K562 (cell line): ENCODE measurements around the gene GALT. TPM values are rescaled to one million over a fixed set of nuclear protein-coding genes. Genes with fewer than 3 reads are reported as not detected.

Source experiments
- AFF4 ChIP-seq: sonication (generic); formaldehyde crosslinking; IDR thresholded peaks from 2 replicates; pipeline ENCODE4 v1.8.0; 2023; ENCODE audit warnings: mild to moderate bottlenecking, missing genetic modification reagents
- CBFA2T2 ChIP-seq: fragments of 450-650 bp; conservative IDR thresholded peaks from 2 replicates; pipeline ENCODE4 v1.6.1; 2017; ENCODE audit warnings: mild to moderate bottlenecking
- CBX1 ChIP-seq: sonication (generic); IDR thresholded peaks from 2 replicates; pipeline ENCODE4 v1.6.1; 2016; ENCODE audit warnings: antibody characterized with exemption, low read depth, mild to moderate bottlenecking
- ETS1 ChIP-seq: conservative IDR thresholded peaks from 2 replicates; pipeline ENCODE4 v1.6.1; 2011; ENCODE audit warnings: low read depth, mild to moderate bottlenecking, low read length; ENCODE audit not compliant: control insufficient read depth
- MAFG ChIP-seq: fragments of 450-650 bp; conservative IDR thresholded peaks from 2 replicates; pipeline ENCODE4 v1.6.1; 2016; ENCODE audit warnings: missing genetic modification characterization, missing compliant biosample characterization
- MXD1 ChIP-seq: fragments of 250-450 bp; sonication (Bioruptor Pico); IDR thresholded peaks from 2 replicates; pipeline ENCODE4 v1.8.0; 2021; ENCODE audit warnings: borderline replicate concordance, mild to moderate bottlenecking, moderate library complexity; ENCODE audit not compliant: poor library complexity, severe bottlenecking
- NBN ChIP-seq: fragments of 450-650 bp; IDR thresholded peaks from 2 replicates; pipeline ENCODE4 v1.6.1; 2016; ENCODE audit warnings: low read depth, mild to moderate bottlenecking
- NFIC ChIP-seq: fragments of 450-650 bp; IDR thresholded peaks from 2 replicates; pipeline ENCODE4 v1.6.1; 2017; ENCODE audit warnings: mild to moderate bottlenecking, inconsistent platforms
- NUFIP1 ChIP-seq: fragments of 450-650 bp; IDR thresholded peaks from 2 replicates; pipeline ENCODE4 v1.6.1; 2018; ENCODE audit not compliant: partially characterized antibody
- PHB ChIP-seq: fragments of 250-450 bp; sonication (Bioruptor Pico); IDR thresholded peaks from 2 replicates; pipeline ENCODE4 v1.5.0; 2021
- PHTF2 ChIP-seq: fragments of 250-450 bp; sonication (Bioruptor Pico); IDR thresholded peaks from 2 replicates; pipeline ENCODE4 v1.5.0; 2021; ENCODE audit warnings: mild to moderate bottlenecking
- PTTG1 ChIP-seq: fragments of 450-650 bp; IDR thresholded peaks from 2 replicates; pipeline ENCODE4 v1.6.1; 2016; ENCODE audit warnings: low read depth, mild to moderate bottlenecking, missing genetic modification characterization, missing compliant biosample characterization
- RNF219 ChIP-seq: fragments of 250-450 bp; sonication (Bioruptor Pico); IDR thresholded peaks from 2 replicates; pipeline ENCODE4 v1.5.0; 2022; ENCODE audit warnings: mild to moderate bottlenecking
- SMC3 ChIP-seq: conservative IDR thresholded peaks from 2 replicates; pipeline ENCODE4 v1.6.1; 2011; ENCODE audit warnings: low read depth, low read length, improper control_type of control experiment; ENCODE audit not compliant: insufficient read depth
- TRIM24 ChIP-seq, 2 experiments: fragments of 450-650 bp; IDR thresholded peaks; 2 replicates each; pipeline ENCODE4 v1.6.1; 2016
- ZC3H8 ChIP-seq: fragments of 450-650 bp; IDR thresholded peaks from 2 replicates; pipeline ENCODE4 v1.6.1; 2017
- ZEB2 ChIP-seq: fragments of 450-650 bp; IDR thresholded peaks from 2 replicates; pipeline ENCODE4 v1.6.1; 2016
- ZNF263 ChIP-seq: sonication (generic); formaldehyde crosslinking; IDR thresholded peaks from 2 replicates; pipeline ENCODE4 v1.8.0; 2022; ENCODE audit warnings: mild to moderate bottlenecking, missing genetic modification reagents, borderline replicate concordance
- ZNF384 ChIP-seq: IDR thresholded peaks from 2 replicates; pipeline ENCODE4 v1.6.1; 2012; ENCODE audit warnings: low read depth, low read length, improper control_type of control experiment
- ZNF655 ChIP-seq: fragments of 250-450 bp; sonication (Bioruptor Pico); IDR thresholded peaks from 2 replicates; pipeline ENCODE4 v1.5.0; 2021
- ZNF707 ChIP-seq: fragments of 250-450 bp; sonication (Bioruptor Pico); conservative IDR thresholded peaks from 2 replicates; pipeline ENCODE4 v1.8.0; 2022; ENCODE audit warnings: inconsistent platforms, mild to moderate bottlenecking, moderate library complexity
- ZNF785 ChIP-seq: fragments of 250-450 bp; sonication (Bioruptor Pico); IDR thresholded peaks from 2 replicates; pipeline ENCODE4 v1.4.0; 2020; ENCODE audit warnings: mild to moderate bottlenecking
- ZZZ3 ChIP-seq: fragments of 450-650 bp; IDR thresholded peaks from 2 replicates; pipeline ENCODE4 v1.6.1; 2016; ENCODE audit warnings: antibody characterized with exemption, mild to moderate bottlenecking, moderate library complexity
- polyA plus RNA-seq, 8 experiments: library from polyadenylated mRNA; depleted of rRNA in 4 of 8; stranded (reverse) in 5 of 8; unstranded in 3 of 8; fragments of >200 nt; fragmentation: Nextera tagmentation in 2 of 8; fragmentation: Illumina TruSeq in 1 of 8; extraction: Ambion mirVana in 2 of 8; extraction: Trizol in 1 of 8; gene quantifications; 2 replicates each; pipeline versions ENCODE4 v1.2.1 to v1.2.3, GENCODE V29; 2011 to 2014; ENCODE audit warnings: inconsistent platforms in 1 of 8, missing spikeins in 1 of 8
- total RNA-seq, 7 experiments: library from RNA; depleted of rRNA in 6 of 7; stranded (reverse); fragments of >200 nt in 6 of 7; fragmentation: Illumina TruSeq in 2 of 7; extraction: Trizol in 2 of 7; gene quantifications; 2 replicates each; pipeline versions ENCODE4 v1.2.1 to v1.2.3, GENCODE V29; 2011 to 2021; ENCODE audit warnings: low replicate concordance in 1 of 7

The GALT gene
- total and polyA plus RNA-seq, 9 of the 15 experiments (the other 6 are each of a cell fraction or from before 2014, with no cell fraction given) = 7.3 to 29.2 (median 15.6) TPM

- TF ChIP-seq ETS1 = no peak
- TF ChIP-seq PHB (CRISPR knock-in tag) = no peak
- TF ChIP-seq MXD1 (CRISPR knock-in tag) = no peak
- TF ChIP-seq ZNF263 = peak; percentile 52; the same call in 1 of the 2 replicates
- no peak for TF ChIP-seq NBN
- TF ChIP-seq SMC3 = no peak
- no peak for TF ChIP-seq MAFG (tag)
- no peak for TF ChIP-seq RNF219 (CRISPR knock-in tag)
- no peak for TF ChIP-seq AFF4
- TF ChIP-seq ZNF655 (CRISPR knock-in tag) = no peak
- TF ChIP-seq ZC3H8 = no peak
- TF ChIP-seq ZEB2 = peak; percentile 49; the same call in 1 of the 2 replicates
- no peak for TF ChIP-seq ZZZ3
- no peak for TF ChIP-seq ZNF785 (CRISPR knock-in tag)
- TF ChIP-seq NFIC = no peak
- no peak for TF ChIP-seq PHTF2
- no peak for TF ChIP-seq PTTG1 (tag)
- peak in 1 of 2 experiments; percentile 18; a peak in 1 of 4 replicates for TF ChIP-seq TRIM24 (IDR thresholded peaks at IDR 0.05)
- TF ChIP-seq CBX1 = no peak
- TF ChIP-seq ZNF707 (CRISPR knock-in tag) = no peak
- peak; percentile 77 for TF ChIP-seq CBFA2T2
- no peak for TF ChIP-seq NUFIP1
- no peak for TF ChIP-seq ZNF384
Observed at GRCh38 chr9:34606190-34606589, 40.3 kb upstream of the GALT start (continued).
